Stromal cell of bone marrow (primary cell): ENCODE measurements around the gene B9D1.
A peak's percentile ranks its signal among the peaks of the same experiment; 100 is the strongest.
"Not testable (repeated sequence)": the region's sequence is repeated elsewhere in the genome, so short reads cannot be mapped to it uniquely, and the experiment has no call there.

Source experiments
- DNase-seq: peaks from one replicate; pipeline ENCODE4 v3.0.0-alpha.2; 2012; ENCODE audit warnings: low read depth

B9D1 gene

DNA sequence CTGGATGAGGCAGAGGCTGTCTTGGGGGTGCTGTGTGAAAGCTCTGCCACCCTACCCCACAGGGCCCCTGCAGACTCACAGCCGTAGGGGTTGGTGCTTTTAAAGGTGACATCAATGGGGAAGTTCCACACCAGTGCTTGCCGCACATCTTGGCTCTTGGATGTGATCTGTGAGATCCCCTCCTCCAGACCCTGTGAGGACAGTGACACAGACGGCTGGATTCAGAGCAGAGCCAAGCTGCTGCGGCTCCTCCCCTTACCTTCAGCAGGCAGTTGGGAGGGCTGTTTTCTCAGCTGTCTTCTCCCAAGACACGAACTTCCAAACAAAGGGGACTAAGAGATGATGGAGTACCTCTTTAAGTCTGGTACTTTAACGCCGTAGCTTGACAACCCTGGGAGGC, 4.8 kb downstream of the B9D1 start:
- DNase-seq, result no peak

DNA sequence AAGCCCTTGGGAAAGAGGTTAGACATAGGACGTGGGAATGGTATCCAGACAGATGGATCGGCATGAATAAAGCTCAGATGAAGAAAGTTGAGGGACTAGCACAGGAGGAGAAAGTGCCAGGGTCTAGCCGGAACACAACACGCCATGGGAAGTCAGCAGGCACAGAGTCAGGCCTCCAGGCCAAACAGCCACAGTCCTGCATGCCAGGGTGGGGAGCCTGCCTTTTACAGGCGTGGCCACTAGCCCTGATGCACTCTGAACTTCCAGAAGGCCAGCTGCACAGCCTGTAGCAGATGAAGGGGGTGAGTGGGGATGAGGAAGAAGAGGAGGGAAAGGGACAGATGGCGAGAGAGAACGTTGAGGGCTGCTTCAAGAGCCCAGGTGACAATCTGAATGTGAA, 5.2 kb downstream of the B9D1 start:
- DNase-seq, result no peak

DNA sequence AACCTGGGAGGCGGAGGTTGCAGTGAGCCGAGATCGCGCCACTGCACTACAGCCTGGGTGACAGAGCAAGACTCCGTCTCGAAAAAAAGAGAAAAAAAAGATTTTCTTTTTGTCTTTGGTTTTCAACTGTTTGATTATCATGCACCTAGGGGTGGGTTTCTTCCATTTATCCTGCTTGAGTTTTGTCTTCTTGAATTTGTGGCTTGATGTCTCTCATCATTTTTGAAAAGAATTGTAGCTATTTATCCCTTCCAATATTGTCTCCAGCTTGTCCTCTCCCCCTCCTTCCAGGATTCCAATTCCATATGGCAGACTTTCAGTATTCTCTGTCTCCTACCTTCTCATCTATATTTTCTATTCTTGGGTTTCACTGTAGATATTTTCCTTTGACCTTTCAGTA, 7.8 kb downstream of the B9D1 start:
- DNase-seq, result no peak

DNA sequence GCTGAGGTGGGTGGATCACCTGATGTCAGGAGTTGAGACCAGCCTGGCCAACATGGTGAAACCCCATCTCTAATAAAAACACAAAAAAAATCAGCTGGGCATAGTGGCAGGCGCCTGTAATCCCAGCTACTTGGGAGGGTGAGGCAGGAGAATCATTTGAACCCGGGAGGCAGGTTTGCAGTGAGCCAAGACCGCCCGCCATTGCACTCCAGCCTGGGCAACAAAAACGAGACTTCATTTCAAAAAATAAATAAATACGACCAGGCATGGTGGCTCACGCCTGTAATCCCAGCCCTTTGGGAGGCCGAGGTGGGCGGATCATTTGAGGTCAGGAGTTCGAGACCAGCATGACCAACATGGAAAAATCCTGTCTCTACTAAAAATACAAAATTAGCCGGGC, 9.1 kb downstream of the B9D1 start:
- DNase-seq, result not testable (repeated sequence)

DNA sequence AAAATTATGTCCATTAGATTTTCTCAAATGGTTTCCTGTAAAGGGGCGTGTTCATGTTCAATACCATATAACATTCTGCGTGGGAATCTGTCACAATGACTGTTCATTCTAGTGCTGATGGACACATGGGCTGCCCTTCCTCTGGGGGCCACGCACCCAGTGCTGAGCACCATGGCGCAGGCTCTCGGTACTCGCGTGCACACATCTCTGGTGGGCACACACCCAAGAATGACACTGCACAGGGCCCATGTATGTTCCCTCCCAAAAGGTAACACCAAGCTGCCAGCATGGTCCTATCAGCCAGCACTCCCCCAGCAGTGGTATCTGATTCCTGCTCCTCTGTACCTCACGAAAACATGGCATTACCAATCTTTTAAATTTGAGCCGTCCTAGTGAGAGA, 13.7 kb downstream of the B9D1 start:
- no peak for DNase-seq

DNA sequence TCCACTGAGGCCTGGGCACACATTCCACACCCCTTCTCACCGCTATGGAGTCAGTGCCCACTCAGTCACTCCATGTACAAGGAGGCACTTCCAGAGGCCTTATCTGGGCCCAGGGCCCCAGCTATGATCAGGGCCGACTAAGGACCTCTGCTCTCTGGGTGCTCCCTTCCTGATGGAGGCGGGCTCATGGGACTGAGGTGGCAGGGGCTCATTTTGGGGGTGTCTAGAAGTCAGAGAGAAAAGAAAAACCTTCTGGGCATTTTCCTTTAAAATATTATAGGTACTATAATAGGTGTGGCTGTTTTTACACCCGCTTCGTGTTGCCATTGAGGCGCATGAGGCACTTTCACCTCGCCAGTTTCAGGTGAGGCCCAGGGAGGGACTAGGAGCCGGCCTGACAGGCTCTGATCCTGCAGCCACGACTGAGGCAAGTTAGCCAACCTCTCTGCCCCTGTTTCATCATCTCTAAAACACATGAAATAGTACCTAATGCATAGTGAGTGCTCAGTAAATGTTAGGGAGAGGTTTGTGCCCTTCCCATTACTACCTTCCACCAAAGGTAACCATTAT, 14.4 kb downstream of the B9D1 start:
- no peak for DNase-seq

DNA sequence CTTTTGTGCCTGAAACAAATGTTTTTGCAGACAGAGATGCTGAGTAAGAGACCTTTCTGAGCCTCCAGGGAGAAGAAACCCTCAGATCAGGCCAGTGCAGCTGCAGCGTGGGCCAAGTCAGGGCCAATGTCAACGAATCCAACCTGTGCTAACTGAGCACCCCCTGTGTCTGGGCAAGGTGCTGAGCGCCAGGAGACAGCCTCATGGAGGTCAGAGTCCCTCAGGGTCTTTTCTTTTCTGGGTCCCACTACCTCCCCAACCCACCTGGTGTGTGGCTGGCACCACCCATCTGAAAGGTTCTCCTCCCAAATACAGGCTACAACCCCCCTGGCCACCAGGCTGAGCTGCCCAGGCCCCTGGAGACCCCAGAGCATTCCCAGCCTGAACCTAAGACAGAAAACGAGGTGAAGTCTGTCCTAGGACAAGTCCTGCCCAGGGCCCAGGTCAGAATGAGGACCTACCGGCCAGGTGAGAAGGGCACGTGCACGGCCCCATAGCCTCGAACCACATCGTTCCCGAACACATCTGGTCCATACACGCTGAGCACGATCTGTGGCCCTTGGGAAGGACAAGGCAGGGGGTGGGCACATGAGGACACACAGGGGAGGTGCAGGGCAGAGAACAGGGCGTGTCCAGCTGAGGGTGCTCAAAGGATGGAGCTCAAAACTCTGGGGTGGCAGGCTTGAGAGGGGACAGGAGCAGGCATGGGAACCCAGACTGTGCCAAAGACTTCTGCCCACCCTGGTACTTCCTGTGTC, 15.0 kb downstream of the B9D1 start:
- no peak for DNase-seq

DNA sequence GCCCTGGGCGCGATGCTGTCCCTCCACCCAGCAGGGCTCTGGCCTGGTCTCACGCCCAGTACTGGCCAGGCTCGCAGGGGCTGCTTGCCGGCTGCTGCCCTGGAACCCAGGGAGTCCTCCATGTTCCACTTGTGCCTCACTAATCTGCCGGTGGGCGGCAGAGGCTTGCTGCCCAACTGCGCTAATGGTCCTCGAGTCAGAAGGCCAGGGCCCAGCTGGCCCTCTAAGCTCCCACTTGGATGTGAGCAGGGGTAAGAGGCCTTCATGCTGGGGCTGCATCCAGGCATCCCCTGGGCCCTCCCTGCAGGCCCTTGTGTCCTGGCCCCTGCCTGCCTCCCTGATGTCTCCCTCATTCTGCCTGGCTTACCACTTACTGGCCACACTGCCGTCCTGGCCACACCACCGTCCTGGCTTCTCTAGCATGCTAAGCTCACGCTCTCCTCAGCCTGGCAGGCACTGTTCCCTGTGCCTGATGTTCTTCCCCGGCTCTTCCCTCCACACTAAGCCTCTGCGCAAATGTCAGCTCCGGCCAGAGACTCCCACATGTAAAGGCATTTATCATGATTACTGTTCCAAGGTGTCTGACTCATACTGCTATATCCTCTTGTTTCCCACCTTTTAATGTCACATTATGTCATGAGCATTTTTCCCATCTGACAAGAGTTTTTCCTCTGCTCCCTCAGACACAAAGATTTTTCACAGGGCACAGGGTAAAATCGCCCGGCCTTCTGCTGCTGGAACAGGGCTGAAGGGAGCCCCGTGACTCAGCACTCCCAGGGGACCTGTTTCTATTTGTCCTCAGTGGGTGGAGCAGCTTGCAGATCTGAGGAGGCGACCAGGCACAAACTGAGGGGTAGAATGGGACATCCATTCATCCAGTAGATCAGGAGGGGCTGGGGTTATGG, 15.9 kb downstream of the B9D1 start:
- DNase-seq, result peak; percentile 74

DNA sequence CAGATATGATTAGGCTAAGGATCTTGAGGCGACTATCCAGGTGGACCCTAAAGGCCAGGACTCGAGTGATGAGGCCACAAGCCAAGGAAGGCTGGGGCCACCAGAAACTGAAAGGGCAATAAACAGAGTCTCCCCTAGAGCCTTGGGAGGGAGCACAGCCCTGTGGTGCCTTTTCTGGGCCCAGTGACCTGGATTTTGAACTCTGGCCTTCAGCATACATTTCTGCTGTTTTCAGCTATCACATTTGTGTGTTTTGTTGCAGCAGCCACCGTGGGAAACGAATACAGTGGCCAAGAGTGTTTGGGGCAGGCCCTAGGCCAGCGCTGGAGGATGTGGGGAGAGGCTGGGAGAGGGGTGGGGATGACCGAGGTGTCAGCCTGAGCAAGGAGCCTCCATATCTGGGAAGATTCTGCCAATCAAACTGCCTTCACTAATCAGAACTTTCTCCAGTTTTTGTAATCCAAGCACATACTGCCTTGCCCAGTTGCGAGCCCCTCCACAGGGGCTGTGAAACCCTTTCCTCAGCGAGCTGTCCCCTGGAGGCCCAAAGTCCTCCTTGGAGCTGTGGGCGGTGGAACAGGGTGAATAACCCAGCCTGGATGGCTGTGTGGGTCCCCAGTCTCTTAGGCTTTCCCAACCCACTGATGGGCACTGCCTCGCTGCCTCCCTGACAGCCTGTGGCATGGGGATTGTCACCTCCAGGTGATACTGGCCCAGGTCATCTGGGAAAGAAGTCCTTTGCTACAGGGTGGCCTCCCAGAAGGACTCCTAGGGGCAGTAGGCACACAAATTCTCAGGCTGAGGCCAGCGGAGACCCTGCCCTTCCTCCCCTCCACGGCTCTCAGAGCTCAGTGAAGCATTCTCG, 16.8 kb downstream of the B9D1 start:
- no peak for DNase-seq

DNA sequence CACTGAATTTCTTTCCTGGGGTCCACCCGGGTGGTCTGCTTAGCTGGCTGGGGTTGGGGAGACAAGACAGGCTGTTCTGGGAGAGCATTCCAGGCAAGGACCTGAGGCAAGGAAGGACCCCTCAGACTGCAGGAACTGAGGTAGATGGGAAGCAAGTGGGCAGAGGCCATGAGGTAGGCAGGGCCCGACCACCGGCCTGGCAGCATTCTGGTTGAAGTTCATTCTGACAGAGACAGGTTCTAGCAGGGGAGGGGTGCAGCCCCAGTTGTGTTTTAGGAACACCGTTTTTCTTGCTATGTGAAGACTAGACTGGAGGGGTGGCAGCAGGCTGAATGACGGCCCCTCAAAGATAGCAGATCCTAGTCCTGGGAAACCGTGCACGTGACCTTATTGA, 17.5 kb downstream of the B9D1 start:
- no peak for DNase-seq

DNA sequence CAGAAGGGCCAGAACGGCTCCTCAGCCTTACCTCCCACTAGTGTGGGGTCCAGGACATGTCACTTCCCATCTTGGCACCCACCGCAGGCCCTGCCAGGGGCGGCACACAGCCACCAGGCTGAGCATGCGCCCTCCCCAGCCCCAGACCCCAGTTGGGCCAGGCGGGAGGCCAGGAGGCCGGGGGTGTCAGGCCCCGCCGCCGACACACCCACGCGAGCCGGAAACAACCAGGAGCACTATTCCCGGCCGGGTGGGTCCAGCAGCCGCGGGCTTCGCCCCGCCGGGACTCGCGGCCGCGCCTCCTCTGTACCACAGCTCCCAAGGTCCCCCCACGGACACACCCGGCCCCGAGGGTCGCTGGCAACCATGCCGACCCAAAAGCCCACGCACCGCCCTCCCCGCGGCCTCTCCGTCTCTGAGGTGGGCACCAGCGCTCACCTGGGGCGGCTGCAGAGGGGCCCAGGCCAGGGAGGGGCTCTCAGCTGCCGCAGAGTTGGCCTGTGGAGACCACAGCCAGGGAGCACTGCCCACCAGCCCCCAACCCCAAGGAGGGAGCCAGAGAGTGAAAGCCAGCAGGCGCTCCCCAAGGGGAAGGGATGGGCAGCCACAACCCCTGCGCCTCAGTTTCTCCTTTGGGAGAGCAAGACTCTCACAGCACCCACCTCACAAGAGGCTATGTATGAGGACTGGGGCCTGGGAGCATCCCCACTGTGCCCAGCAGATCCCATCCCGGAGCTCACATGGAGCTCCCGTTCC, 18.0 kb downstream of the B9D1 start:
- DNase-seq, result no peak

DNA sequence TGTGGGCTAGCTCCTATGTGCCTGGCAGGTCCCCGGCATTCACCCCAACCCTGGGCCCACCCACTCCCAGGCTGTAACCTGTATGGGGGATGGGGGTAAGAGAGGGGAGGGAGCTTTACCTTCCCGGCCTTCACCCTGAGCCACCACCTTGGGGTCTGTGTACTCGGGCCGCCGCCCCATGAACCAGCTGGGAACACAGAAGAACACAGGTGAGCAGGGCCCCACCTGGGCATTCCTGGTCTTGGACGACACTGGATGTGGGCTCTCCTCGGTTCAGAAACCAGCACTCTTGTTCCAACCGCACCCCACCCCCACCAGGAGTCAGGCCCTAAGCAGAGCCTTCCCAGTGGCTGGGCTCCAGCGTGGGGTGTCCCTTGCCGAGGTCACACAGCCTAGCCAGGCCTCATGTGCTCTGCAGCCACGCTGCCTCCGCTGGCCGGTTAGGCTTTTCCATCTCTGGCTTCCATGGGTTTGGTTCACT, 18.8 kb downstream of the B9D1 start:
- DNase-seq, result no peak

DNA sequence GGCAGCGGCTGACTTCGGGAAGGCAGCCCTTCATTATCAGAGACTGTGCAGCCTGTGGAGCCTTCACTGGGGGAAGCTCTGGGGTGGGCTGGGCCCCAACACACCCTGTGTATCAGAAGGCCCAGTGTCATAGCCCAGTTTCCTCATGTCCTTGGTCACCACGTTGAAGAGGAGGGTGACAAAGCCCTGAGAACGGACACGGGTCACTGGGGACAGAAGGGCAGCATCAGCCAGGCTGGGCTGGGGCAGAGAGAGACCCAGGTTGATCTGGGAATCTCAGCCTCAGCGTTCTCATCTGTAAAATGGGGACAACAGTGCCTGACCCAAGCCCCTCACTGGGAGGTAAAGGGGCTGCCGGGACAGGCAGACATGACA, 19.3 kb downstream of the B9D1 start:
- no peak for DNase-seq

DNA sequence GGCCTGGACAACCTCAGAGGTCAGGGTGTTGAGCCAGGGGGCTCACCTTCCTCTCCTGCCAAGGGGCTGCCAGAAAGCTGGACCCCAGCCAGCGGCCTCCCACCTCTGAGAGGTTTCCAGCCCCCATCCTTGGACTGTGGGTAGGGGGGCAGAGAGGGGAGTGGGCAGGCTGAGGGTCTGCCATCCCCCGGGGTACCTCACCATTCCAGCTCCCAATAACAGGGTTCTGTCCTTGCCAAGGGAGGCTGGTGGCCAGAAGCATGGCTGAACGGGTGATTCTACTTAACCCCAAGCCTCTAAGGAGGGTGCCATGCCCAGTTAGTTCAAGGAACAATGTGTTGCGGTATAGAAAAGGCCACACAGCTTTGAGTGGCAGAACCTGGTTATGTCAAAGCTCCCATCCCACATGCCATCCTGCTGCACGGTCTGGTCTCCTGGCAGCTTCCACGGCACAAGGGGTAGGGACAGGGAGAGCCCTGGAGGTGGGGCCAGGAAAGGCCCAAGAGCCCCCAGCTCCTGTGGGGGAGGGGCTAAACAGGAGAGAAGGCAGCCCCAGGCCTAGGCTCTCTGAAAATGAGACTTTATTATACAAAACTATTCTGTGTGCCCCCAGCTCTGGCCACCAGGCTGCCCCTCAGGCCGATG, 19.8 kb downstream of the B9D1 start:
- no peak for DNase-seq

DNA sequence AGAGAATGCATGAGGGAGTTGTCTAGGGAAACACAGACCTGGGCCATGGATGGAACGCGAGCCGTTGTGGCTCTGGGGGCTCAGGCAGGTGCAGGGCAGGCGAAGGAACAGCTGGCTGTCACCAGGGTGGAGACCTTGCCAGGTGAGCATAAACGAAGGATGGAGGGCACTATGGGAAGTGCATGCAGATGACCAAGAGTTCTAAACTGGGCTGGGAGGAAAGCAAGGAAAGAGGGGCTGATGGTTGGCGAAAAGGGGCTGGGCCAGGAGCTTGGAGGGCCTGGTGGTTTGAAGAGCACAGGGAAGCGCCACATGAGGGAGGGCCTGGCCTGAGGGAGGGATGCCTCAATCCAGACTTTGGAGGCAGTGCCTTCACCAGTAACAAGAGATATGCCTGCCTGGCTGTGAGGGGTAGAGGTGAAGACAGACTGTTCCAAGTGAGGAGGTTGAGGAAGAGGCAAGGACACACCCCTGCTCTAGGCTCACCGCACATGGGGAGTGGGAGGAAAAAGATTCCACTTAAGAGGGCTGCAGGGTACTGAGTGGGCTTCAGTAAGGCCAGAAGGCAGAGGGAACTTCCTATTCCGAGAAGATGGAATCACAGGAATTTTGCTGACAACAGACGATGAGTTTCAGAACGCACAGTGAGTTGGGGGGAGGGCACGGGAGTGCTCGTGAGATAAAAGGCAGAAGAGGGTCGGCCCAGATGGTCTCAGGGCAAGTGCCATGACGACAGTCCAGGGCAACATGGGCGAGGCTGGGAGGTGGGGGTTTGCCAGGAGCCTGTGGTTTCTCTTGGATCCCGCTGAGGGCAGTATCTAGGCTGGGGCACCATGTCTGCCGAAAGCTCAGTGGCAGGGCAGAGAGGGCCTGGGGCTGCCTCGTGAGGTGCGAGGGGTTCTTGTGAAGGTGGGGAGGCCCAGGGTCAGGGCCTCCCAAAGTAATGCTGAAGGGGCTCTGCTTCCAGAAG, 20.6 kb downstream of the B9D1 start:
- DNase-seq, result no peak

DNA sequence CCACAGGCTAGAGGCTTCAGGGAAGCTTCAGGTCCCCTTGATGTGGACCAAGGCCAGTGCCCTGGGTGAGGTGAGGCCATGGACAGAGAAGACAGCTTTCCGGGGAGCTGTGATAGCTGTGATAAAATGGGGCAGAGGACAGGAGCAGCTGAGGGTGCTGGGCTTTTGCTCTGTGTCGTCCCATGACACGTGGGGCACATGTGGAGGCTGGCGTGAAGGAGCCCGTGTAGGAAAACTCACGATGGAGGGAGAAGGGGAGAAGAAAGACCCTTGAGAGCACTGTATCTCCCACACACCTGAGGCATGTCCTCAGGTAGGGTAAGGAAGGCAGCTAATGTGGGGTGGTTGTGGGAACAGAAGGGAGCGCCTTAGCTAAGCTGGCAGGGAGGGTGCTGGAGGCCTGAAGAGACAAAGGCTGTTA, 21.3 kb downstream of the B9D1 start:
- no peak for DNase-seq

DNA sequence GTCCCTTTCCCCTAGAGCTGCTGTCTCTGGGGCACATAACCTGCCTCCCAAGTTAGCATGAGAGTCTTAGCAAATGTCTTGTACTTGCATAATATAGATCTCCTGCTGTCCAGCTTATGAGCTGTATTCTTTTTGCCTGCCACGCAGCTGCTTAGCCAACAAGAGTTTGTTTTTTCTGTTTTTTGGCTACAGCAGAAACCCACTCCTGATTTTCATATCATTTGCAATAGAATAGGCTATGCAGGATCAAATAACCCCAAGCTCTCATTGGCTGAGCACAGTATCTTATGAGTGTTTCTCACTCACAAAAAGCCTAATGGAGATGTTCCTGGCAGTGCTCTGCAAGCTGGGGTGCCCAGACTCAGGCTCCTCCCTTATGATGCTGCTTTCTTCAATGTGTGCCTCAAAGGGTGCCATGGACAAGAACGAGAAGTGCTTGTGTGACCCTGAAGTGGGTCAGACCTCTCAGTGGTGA, 23.1 kb downstream of the B9D1 start:
- DNase-seq, result no peak

DNA sequence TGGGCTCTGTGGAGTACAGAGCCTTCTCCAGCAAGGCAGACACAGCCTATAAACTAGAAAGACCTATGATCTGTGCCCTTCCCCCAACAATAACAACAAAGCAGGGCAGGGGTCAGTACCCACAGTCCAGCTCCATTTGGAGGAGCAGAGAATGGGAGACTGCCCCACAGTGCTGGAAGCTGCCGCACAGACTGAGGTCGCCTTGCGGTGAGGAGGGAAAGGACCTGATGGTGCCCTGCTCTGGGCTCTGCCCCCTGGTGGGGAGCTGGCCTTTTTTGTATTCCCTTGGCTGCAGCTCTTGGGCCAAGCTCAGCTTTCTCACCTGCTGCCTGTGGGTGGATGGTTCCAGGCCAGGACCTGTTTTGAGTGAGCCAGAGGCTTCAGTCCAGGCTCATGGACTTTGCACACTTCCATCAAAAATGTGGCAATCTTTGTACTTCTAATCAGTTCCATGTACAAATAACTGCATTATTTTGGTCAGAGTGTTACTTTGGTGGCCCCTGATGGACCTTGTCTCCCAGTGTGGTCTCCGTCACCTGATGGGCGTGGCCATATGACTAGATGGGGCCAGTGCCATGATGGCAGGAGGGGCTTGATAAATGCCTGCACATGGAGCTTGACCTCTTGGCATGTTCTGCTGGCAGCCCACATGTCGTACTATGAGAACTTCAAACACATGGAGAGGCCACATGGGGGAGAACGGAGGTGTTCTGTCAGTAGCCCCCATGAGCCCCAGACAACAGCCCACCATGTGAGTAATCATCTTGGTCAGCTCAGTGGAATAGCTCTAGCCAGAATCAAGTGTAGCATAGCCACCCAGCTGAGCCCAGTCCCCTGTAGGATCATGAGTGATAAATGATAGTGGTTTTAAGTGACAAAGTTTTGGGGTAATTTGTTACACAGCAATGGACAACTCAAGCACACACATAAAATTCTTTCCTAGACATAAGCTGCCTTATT, 24.2 kb downstream of the B9D1 start:
- DNase-seq, result no peak
